Measurements from ENCODE around the gene NELFB.

The NELFB gene

GRCh38 chr9:137313956-137314560 lies 58.9 kb downstream of the NELFB start:
- no peak for DNase-seq (ENCODE audit: low read depth in 3 of 3, low spot score in 1 of 3)

GRCh38 chr9:137314561-137315560 lies 59.7 kb downstream of the NELFB start:
- DNase-seq (ENCODE audit: low read depth in 3 of 3, low spot score in 1 of 3) = no peak

GRCh38 chr9:137315581-137316011 lies 60.5 kb downstream of the NELFB start:
- DNase-seq (ENCODE audit: low read depth in 3 of 3, low spot score in 1 of 3) = no peak

- DNase-seq (ENCODE audit: low read depth in 3 of 3, low spot score in 1 of 3) = no peak
Measured at GRCh38 chr9:137316012-137316981, 61.2 kb downstream of the NELFB start.

- no peak for DNase-seq (ENCODE audit: low read depth in 3 of 3, low spot score in 1 of 3)
Measured at GRCh38 chr9:137317021-137317717, 62.0 kb downstream of the NELFB start.

GRCh38 chr9:137317718-137318511 lies 62.8 kb downstream of the NELFB start:
- no peak for DNase-seq (ENCODE audit: low read depth in 3 of 3, low spot score in 1 of 3)

- no peak for DNase-seq (ENCODE audit: low read depth in 3 of 3, low spot score in 1 of 3)
Measured at GRCh38 chr9:137318602-137319001, 63.5 kb downstream of the NELFB start.

- DNase-seq (ENCODE audit: low read depth in 3 of 3, low spot score in 1 of 3) = no peak
Measured at GRCh38 chr9:137319011-137319738, 64.0 kb downstream of the NELFB start.

- DNase-seq (ENCODE audit: low read depth in 3 of 3, low spot score in 1 of 3) = no peak
Measured at GRCh38 chr9:137319739-137320551, 64.8 kb downstream of the NELFB start.

GRCh38 chr9:137320555-137321384 lies 65.6 kb downstream of the NELFB start:
- no peak for DNase-seq (ENCODE audit: low read depth in 3 of 3, low spot score in 1 of 3)

- no peak for DNase-seq (ENCODE audit: low read depth in 3 of 3, low spot score in 1 of 3)
Measured at GRCh38 chr9:137321726-137322361, 66.7 kb downstream of the NELFB start.

All from stimulated activated CD4-positive, alpha-beta T cell treated with anti-CD3 and anti-CD28 coated beads, TNF-alpha, amount 100 ng/mL, for 1 hour (primary cell).